AG04449 (cell line): ENCODE results near the gene IL11RA.
A peak's percentile ranks its signal among the peaks of the same experiment; 100 is the strongest.

Source experiments
- CTCF ChIA-PET: fragments of 350-600 bp; formaldehyde crosslinking; extraction: SDS; loops from one replicate; lab custom pipeline; 2021; ENCODE audit warnings: antibody characterized with exemption; lab: Yijun Ruan, JAX
- POLR2A ChIA-PET: fragments of 400-600, 350-600 bp; formaldehyde crosslinking; extraction: SDS; loops from one replicate; lab custom pipeline; 2020; ENCODE audit warnings: antibody characterized with exemption, inconsistent platforms; lab: Yijun Ruan, JAX
- DNase-seq: peaks from one replicate; pipeline ENCODE4 v3.0.0-alpha.2; 2010; ENCODE audit warnings: low read depth, low spot score
- H3K4me3 ChIP-seq: 2 replicates; pipeline ENCODE4 v1.5.1; 2011; ENCODE audit warnings: low read depth, mild to moderate bottlenecking, control low read depth, low read length
- CTCF ChIP-seq: IDR thresholded peaks from one replicate; pipeline ENCODE4 v1.5.1; 2011; ENCODE audit warnings: mild to moderate bottlenecking, moderate library complexity, low read length, control low read depth, inconsistent platforms; ENCODE audit not compliant: insufficient read depth; ENCODE audit errors: missing control alignments

The IL11RA gene

GRCh38 chr9:34642679-34643078, 9.3 kb upstream of the IL11RA start:
- ChIA-PET POLR2A (interaction anchor here (1.6 kb wide), 1 partner anchor 14 kb away, joined by 3 read pairs; no protein-coding TSS in a partner anchor), CTCF (interaction anchor here (0.9 to 8.2 kb wide), 3 partner anchors 8 to 21 kb away, joined by 3 to 180 read pairs (median 3); partner anchors contain the start of gene SIGMAR1)
- no peak for DNase-seq
- no peak for TF ChIP-seq CTCF
- H3K4me3 ChIP-seq: no peak overlapping the region

- no peak for DNase-seq
- TF ChIP-seq CTCF: no peak
Observed at GRCh38 chr9:34644766-34645314, 7.1 kb upstream of the IL11RA start.

GRCh38 chr9:34646211-34647083, 5.5 kb upstream of the IL11RA start, which contains the start of gene GALT:
Gene GALT (plus strand): TSS chr9:34646675. CDS start chr9:34646705, 30 bp downstream.
- TF ChIP-seq CTCF: peak; percentile 89
- H3K4me3 ChIP-seq: peak within 1 kb of the TSS; percentile 89
- CTCF ChIA-PET: interaction anchor here (0.9 to 13.8 kb wide), 10 partner anchors 10 to 314 kb away, joined by 3 to 180 read pairs (median 8); partner anchors contain the start of genes CCL27 and SIGMAR1
- DNase-seq: peak; percentile 42
- POLR2A ChIA-PET: interaction anchor here (1.0 to 1.6 kb wide), 6 partner anchors 9 to 19 kb away, joined by 3 to 31 read pairs (median 4); partner anchors contain the start of gene SIGMAR1

More at GRCh38 chr9:34644766-34645314, 7.1 kb upstream of the IL11RA start:
- H3K4me3 ChIP-seq: no peak overlapping the region
- CTCF ChIA-PET: interaction anchor here (1.1 to 13.8 kb wide), 5 partner anchors 10 to 241 kb away, joined by 3 to 180 read pairs (median 5); partner anchors contain the start of genes CCL27 and SIGMAR1
- POLR2A ChIA-PET: no interaction called here

- CTCF ChIA-PET: interaction anchor here (0.9 to 13.8 kb wide), 9 partner anchors 10 to 314 kb away, joined by 3 to 180 read pairs (median 10); partner anchors contain the start of genes CCL27 and SIGMAR1
Observed at GRCh38 chr9:34647084-34647403, 4.9 kb upstream of the IL11RA start.

GRCh38 chr9:34647651-34648050, 4.3 kb upstream of the IL11RA start:
- POLR2A ChIA-PET: no interaction called here

More at GRCh38 chr9:34647084-34647403, 4.9 kb upstream of the IL11RA start:
- peak overlapping the region; percentile 89 for H3K4me3 ChIP-seq
- DNase-seq: no peak
- POLR2A ChIA-PET: interaction anchor here (1.0 to 1.6 kb wide), 5 partner anchors 9 to 18 kb away, joined by 3 to 31 read pairs (median 4); partner anchors contain the start of gene SIGMAR1
- TF ChIP-seq CTCF: no peak

More at GRCh38 chr9:34647651-34648050, 4.3 kb upstream of the IL11RA start:
- TF ChIP-seq CTCF: no peak
- DNase-seq: no peak
- peak overlapping the region; percentile 89 for H3K4me3 ChIP-seq
- CTCF ChIA-PET: interaction anchor here (1.3 to 13.8 kb wide), 4 partner anchors 10 to 55 kb away, joined by 3 to 180 read pairs (median 86); partner anchors contain the start of genes CCL27 and SIGMAR1
